Femur (tissue), 1 donor: ENCODE measurements around the gene CLIP3.
A peak's percentile ranks its signal among the peaks of the same experiment; 100 is the strongest.
"Not testable (repeated sequence)": the region's sequence is repeated elsewhere in the genome, so short reads cannot be mapped to it uniquely, and the experiment has no call there.

Source experiments
- DNase-seq: peaks from one replicate; pipeline ENCODE4 v3.0.0-alpha.2; 2017

CLIP3 gene

GRCh38 chr19:36032251-36033104 lies at the start of gene CLIP3:
Gene CLIP3 (minus strand): TSS chr19:36032873. CDS start chr19:36032357, 516 bp downstream.
- peak; percentile 89 for DNase-seq

GRCh38 chr19:36081894-36082293 lies 49.2 kb upstream of the CLIP3 start:
- DNase-seq = no peak

- no peak for DNase-seq
Observed at GRCh38 chr19:36081385-36081784, 48.7 kb upstream of the CLIP3 start.

- no peak for DNase-seq
Observed at GRCh38 chr19:36079389-36079945, 46.8 kb upstream of the CLIP3 start.

- DNase-seq = no peak
Observed at GRCh38 chr19:36073121-36073876, 40.6 kb upstream of the CLIP3 start.

- DNase-seq = no peak
Observed at GRCh38 chr19:36072081-36072480, 39.4 kb upstream of the CLIP3 start.

- DNase-seq = not testable (repeated sequence)
Observed at GRCh38 chr19:36068810-36069499, 36.3 kb upstream of the CLIP3 start.

GRCh38 chr19:36067681-36068080 lies 35.0 kb upstream of the CLIP3 start:
- no peak for DNase-seq

GRCh38 chr19:36064826-36065225 lies 32.2 kb upstream of the CLIP3 start:
- DNase-seq = no peak

GRCh38 chr19:36061367-36061766 lies 28.7 kb upstream of the CLIP3 start:
- DNase-seq = no peak

GRCh38 chr19:36060430-36060829 lies 27.8 kb upstream of the CLIP3 start:
- no peak for DNase-seq

GRCh38 chr19:36059180-36059910 lies 26.7 kb upstream of the CLIP3 start:
- no peak for DNase-seq

- no peak for DNase-seq
Observed at GRCh38 chr19:36058481-36059179, 26.0 kb upstream of the CLIP3 start.

GRCh38 chr19:36054733-36055686 lies 22.3 kb upstream of the CLIP3 start, which contains the start of gene WDR62:
Gene WDR62 (plus strand): TSS chr19:36054897. CDS start chr19:36054972, 75 bp downstream.
- DNase-seq = peak; percentile 96

- DNase-seq = peak; percentile 100
Observed at GRCh38 chr19:36054119-36054732, 21.6 kb upstream of the CLIP3 start, which contains the start of gene THAP8. Gene THAP8 (minus strand): TSS chr19:36054285. CDS start chr19:36054217, 68 bp downstream.

- no peak for DNase-seq
Observed at GRCh38 chr19:36051637-36052036, 19.0 kb upstream of the CLIP3 start.

GRCh38 chr19:36051236-36051635 lies 18.6 kb upstream of the CLIP3 start:
- DNase-seq = no peak

GRCh38 chr19:36049080-36049698 lies 16.5 kb upstream of the CLIP3 start:
- no peak for DNase-seq

- DNase-seq = no peak
Observed at GRCh38 chr19:36047835-36048234, 15.2 kb upstream of the CLIP3 start.
